ENCODE data around the gene RFNG.

Gene RFNG

GRCh38 chr17:82058230-82058854 lies 6.7 kb upstream of the RFNG start:
- no peak for DNase-seq

- DNase-seq: no peak
These were observed 5.4 kb upstream of the RFNG start for GRCh38 chr17:82056729-82057621.

- no peak for DNase-seq
These were observed 4.5 kb upstream of the RFNG start for GRCh38 chr17:82055965-82056728.

DNA sequence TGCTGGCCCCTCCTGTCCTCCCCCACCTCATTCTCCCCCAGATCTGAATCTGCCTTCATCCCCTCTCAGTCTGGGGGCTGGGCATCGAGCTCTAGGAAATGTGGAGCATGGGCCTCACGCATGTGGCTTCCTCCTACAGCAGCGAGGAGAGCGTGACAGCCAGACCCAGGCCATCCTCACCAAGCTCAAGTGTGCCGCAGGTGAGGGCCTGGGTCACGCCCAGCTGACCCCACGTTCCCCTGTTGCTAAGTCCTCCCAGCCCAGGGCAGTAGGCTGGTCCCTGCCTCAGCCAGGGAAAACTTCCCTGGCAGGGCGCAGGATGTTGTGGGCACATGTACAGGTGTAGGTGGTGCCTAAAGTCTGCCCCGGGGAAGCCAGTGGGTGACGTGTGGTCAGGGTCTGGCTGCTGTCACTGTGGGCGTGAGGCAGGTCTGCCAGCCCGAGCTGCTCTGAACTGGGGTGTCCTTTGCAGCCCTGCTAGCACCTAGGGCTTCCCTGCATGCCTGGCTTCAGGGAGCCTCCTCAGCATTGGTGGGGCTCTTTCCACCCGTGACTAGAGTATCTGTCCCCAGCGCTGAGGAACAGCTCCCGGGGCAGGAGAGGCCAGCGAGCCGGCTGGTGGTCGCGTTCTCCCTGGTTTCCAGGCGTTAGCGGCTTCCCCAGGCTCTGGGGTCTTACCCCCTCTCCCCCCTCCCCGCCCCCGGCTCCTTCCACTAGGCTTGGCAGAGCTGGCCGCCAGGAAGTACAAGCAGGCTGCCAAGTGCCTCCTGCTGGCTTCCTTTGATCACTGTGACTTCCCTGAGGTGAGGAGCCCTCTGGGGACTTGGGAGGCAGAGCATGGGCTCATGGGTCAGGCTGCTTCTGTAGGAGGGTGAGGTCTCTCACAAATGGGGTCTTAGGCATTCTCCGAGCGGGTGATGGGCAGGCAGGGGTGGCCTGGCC lies 3.7 kb upstream of the RFNG start:
- DNase-seq: no peak

DNA sequence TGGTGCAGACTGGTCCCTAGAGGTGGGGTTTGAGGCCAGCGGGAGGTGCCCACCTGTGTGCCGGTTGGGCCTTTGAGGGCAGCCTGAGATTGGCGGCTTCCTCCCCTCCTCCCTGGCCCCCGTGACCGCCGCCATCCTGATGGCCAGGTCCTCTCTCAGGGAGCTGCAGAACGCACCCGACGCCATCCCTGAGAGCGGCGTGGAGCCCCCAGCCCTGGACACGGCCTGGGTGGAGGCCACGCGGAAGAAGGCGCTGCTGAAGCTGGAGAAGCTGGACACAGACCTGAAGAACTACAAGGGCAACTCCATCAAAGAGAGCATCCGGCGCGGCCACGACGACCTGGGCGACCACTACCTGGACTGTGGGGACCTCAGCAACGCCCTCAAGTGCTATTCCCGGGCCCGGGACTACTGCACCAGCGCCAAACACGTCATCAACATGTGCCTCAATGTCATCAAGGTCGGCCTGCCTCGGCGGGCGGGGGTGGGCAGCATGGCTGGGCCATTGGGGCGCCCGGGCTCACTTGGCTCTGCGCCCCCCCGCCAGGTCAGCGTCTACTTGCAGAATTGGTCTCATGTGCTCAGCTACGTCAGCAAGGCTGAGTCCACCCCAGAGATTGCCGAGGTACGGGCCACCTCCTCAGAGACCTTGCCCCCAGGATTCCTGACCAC lies 2.9 kb upstream of the RFNG start:
- DNase-seq: no peak

DNA sequence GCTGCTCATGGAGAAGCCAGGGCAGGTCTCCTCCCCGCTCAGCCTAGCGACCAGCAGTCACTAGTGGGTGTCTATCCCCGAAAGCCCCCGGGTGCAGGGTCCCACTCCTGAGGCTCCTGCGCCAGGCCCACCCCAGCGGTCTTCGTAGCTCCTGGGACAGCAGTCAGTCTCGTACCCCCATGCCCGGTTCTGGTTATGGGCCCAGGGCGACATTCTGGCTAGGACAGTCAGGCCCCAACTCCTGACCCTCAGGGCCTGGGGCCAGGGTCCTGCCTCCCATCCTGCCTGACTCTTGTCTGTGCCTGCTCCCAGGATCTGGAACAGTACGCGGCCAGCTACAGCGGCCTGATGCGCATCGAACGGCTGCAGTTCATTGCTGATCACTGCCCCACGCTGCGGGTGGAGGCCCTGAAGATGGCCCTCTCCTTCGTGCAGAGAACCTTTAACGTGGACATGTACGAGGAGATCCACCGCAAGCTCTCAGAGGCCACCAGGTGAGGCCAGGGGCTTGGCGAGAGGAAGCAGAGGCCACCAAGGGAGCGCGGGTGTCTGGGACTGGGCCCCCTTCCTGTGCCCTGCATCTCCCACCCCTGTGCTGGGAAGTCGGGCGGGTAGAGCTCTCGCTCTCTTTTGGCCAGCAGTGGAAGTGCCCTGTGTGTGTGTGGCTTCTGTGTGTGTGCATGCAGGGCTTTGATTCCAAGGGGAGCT lies 2.1 kb upstream of the RFNG start:
- no peak for DNase-seq

DNA sequence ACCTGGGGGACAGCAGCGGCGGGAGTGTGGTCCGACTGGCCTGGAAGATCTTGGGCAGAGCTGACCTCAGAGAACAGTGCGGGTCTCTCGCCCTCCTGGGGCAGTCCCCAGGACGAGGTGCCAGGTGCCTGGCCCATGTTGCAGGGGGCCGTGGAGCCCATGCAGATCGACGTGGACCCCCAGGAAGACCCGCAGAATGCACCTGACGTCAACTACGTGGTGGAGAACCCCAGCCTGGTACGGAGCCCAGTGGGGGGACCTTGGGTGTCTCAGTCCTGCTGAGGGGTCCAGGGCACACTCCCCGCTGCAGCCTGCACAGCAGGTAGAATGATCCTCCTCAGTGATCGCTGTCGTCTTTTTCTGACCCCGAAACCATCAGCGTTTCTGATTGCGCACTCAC lies 1.5 kb upstream of the RFNG start:
- no peak for DNase-seq

GRCh38 chr17:82052638-82053059 lies 1.0 kb upstream of the RFNG start:
- DNase-seq: no peak

DNA sequence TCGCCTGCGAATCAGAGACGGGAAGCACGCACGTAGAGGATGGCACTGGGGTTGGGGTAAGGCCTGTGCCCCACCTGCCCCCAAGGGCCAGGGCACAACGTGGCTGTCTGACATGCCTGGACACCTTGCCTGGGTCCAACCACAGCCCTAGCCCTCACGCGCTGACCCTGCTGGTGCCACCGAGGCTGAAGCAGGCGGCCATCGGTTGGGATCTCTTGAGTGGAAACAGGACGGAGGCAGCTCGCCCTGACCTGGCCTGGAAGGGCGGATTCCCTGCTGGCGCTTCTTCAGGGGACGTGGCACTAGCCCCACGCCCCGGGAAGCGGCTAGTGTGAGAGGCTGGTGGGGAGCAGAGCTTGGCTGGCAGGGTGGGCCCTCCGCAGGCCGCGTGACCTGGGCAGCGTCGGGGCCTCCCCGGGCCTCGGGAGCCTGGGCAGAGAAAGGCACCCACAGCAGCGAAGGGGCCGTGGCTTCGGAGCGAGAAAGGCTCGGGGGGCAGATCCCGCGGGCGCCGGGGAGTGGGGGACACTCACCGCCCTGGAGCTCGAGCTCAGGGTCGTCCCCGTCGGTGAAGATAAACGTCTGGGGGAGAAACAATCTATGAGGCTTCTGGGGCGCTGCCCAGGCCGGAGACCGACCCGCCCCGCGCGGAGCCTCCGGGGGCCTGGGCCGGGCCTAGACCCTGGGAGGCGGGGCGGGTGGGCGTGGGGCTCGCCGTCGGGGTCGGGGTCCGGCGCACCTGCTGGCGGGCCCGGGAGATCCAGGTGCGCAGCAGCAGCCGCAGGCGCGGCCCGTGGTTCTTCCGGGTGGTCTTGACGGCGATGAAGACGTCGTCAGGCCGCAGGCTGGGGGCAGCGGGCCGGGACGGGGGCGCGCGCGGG lies 610 bp downstream of the RFNG start:
- DNase-seq: no peak

GRCh38 chr17:82050152-82050760 lies 1.4 kb downstream of the RFNG start:
- DNase-seq: no peak

- DNase-seq: no peak
These were observed 2.1 kb downstream of the RFNG start for GRCh38 chr17:82049521-82049971.

DNA sequence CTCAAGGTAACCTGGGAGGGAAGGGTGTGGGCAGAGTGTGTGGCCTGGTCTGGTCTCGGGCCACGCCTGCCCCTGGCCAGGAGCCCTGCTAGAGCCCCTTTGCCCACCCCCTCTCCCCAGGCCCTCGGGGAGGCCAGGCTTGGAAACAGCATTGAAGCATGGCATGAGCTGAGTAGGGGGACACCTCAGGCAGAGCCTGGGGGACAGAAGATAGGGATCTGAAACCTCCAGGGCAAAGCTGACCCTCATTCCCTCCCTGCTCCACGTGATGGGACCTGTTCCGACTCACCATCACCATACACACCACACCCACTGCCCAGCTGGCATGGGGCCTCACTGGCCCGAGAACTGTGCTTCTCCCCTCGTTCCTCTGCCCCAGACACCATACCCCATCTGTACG lies 2.5 kb downstream of the RFNG start:
- no peak for DNase-seq

DNA sequence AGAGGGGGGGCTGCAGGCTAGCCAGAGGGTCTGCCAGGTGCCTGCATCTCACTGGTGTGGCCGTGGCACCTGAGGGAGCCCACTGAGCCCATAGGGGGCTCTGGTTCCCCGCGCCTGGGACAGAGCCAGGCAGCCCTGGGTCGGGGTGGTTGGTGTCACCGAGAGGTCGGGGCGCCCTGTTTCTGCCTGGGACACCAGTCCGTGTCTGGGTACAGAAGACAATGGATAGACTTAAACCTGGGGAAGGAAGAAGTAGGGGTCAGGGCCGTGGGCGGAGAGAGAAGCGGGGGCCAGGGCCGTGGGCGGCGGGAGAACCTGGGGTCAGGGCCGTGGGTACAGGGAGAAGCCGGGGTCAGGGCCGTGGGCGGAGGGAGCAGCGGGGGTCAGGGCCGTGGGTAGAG lies 3.0 kb downstream of the RFNG start:
- DNase-seq: no peak

DNA sequence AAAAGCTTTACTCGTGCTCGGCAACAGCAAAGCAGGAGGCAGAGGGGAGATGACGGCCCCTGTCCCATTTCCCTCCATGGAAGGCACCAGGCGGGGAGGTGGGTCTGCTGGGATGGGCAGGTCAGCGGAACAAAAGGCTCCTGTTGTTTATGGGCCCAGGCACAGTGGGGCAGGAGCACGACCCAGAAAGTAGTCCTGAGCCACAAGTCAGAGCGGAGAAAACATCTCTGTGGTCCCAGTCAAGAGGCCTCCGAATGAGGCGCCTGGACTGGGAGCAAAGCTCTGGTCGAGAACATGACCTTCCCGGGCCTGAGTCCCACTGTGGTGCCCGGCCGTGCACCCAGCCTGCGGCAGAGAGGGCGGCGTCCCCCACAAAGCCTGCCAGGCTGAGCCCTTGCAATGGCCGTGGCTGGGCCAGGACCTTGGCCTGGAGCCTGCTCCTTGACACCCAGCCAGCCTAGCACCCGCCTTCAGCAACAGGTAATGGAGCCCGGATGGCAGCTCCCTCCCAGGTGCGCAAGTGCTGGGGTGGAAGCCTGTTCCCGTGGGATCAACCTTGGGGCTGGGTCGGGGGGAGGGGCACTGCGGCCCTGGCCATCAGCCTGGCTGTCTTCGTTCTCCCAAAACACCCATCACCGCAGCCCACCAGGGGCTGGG lies 3.6 kb downstream of the RFNG start:
- no peak for DNase-seq

DNA sequence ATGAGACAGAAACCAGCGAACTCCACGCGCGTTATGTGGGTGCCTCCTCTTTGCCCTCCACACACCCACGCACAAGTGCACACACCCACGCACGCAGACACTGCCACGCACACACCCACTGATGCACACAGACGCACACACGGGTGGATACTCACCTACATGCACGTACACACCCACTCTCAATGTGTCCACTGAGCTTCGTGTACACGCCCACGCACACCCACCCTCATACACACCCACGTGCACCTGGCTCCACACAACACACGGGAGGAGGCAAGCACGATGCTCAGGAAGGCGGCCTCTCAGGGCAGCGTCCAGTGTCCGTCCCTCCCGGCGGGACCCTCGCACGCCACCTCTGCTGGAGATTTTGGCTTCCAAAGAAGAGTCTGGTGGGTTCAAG lies 4.2 kb downstream of the RFNG start:
- DNase-seq: no peak

DNA sequence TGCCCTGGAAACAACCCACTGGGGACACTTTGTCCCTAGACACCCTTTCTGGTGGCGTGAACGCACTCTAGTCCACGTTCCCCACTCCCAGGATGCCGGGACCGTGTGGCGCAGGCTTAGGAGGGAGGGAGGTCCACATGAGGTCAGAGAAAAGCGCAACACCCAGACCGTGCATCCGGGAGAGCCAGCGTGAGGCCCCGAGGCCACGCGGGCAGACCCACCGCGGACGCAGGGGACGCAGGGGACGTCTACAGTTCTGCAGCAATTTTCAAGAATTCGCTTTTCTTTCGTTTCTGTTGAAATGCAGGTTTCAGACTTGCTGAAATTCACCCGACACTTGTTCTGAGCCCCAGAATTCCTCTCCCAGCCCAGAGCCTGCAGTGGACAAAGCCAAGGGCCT lies 4.7 kb downstream of the RFNG start:
- DNase-seq: no peak

DNA sequence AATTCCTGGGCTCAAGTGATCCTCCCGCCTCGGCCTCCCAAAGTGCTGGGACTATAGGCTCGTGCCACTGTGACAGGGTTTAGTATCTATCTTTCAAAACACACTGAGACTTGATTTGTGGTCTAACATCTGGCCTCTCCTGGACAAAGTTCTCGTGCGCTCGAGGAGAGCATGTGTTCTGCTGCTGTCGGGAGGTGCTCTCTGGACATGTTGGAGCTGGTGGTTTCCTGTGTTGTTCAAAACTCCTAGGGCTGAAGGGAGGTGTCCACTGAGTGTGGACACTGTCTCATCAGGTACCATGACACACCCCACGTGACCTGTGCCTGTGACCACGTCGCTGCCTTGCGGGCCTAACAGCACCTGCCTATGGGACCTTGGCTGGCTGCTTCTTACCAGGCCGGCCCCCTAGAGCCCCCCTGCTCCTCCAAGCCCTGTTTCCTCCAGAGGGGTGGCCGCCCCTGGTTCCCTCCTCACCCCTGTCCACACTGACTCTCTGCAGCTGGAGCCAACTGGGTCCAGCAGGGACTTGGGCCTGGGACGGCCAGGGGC lies 5.6 kb downstream of the RFNG start:
- no peak for DNase-seq

DNA sequence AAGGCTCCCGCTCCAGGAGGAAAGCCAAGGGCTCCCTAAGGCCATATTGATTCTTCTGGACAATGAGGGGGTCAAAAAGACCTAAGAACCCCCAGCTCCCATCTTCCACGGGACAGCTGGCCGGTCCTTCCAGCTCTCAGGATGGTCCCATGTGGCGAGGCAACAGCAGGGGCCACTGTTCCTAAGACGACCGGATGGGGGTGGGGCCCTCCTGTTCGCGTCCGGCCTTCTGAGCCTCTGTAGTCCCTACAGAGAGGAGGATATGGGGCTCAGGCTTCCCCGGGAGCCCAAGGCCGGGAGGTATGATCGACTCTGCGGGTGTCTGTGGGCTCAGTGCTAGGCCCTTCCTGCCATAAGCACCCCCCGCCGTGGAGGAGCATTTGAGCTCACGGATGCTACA lies 8.1 kb downstream of the RFNG start:
- DNase-seq: no peak

- DNase-seq: no peak
These were observed 9.0 kb downstream of the RFNG start for GRCh38 chr17:82042649-82043048.
